GM12878 (cell line): ENCODE results near the gene RANBP1. TPM values are rescaled to one million over a fixed set of nuclear protein-coding genes. Genes with fewer than 3 reads are reported as not detected.

Experiments
- ATAC-seq: fragments of 200-7000 bp; cut with Tn5 transposase; 3 replicates; pipeline ENCODE4 v1.9.1; 2020; ENCODE audit warnings: mild to moderate bottlenecking, moderate library complexity
- BruUV-seq: library from RNA; stranded (reverse); fragments of 400-500 nt; replicated peaks from 2 replicates; lab custom pipeline; 2021; lab: Mats Ljungman, UMichigan
- CTCF ChIA-PET: fragments of 300-600 bp; sonication (Branson Sonifier 250); formaldehyde crosslinking; extraction: SDS; loops from one replicate; lab custom pipeline; 2021; ENCODE audit warnings: inconsistent platforms; lab: Yijun Ruan, JAX
- POLR2A ChIA-PET: fragments of 350-600 bp; formaldehyde crosslinking; extraction: SDS; loops from one replicate; lab custom pipeline; 2021; ENCODE audit warnings: inconsistent platforms; lab: Charles Lee
- RAD21 ChIA-PET: fragments of 300-600 bp; sonication (Branson Sonifier 250); formaldehyde crosslinking; loops from one replicate; lab custom pipeline; 2023; ENCODE audit warnings: antibody characterized with exemption; ENCODE audit not compliant: unreplicated experiment; lab: Charles Lee
- SMC1A ChIA-PET: fragments of 300-600 bp; sonication (Branson Sonifier 250); formaldehyde crosslinking; loops from one replicate; lab custom pipeline; 2023; ENCODE audit not compliant: unreplicated experiment, uncharacterized antibody; lab: Charles Lee
- DNase-seq: peaks from one replicate; pipeline ENCODE4 v3.0.0-alpha.2; 2011; ENCODE audit warnings: low read depth, low spot score
- FAIRE-seq: peaks from 3 replicates; lab custom pipeline; 2011; peaks lifted over from hg19 to GRCh38; lab: Jason Lieb, UNC
- H2AFZ ChIP-seq: 2 replicates; pipeline ENCODE4 v1.6.0; 2011; ENCODE audit warnings: low read depth, low read length, control low read depth; ENCODE audit not compliant: control insufficient read depth
- H3K27ac ChIP-seq: 2 replicates; pipeline ENCODE4 v1.5.1; 2011; ENCODE audit warnings: control low read depth; ENCODE audit not compliant: control insufficient read depth, insufficient read depth
- H3K27me3 ChIP-seq, 2 experiments: replicated peaks in 1 of 2; 2 replicates each; pipeline versions ENCODE4 v1.6.0 to v1.6.1; 2011; ENCODE audit warnings: low read length in 1 of 2; ENCODE audit not compliant: control insufficient read depth in 2 of 2, insufficient read depth in 2 of 2
- H3K36me3 ChIP-seq, 2 experiments: 2 replicates each; pipeline ENCODE4 v1.5.1; 2011; ENCODE audit warnings: low read length in 1 of 2; ENCODE audit not compliant: control insufficient read depth in 2 of 2, insufficient read depth in 2 of 2
- H3K4me1 ChIP-seq: 2 replicates; pipeline ENCODE4 v1.6.1; 2011; ENCODE audit warnings: mild to moderate bottlenecking, low read length, moderate library complexity, mixed read lengths; ENCODE audit not compliant: control insufficient read depth, insufficient read depth
- H3K4me2 ChIP-seq: 2 replicates; pipeline ENCODE4 v1.6.0; 2011; ENCODE audit warnings: control low read depth; ENCODE audit not compliant: control insufficient read depth, insufficient read depth
- H3K4me3 ChIP-seq: fragments of 200-600 bp; sonication (generic); 2 replicates; pipeline ENCODE4 v1.5.1; 2016
- H3K79me2 ChIP-seq: 2 replicates; pipeline ENCODE4 v1.6.0; 2011; ENCODE audit warnings: low read length; ENCODE audit not compliant: control insufficient read depth, insufficient read depth
- H3K9ac ChIP-seq: 2 replicates; pipeline ENCODE4 v1.8.0; 2011; ENCODE audit warnings: low read length, control low read depth, mixed read lengths; ENCODE audit not compliant: control insufficient read depth, insufficient read depth
- H3K9me3 ChIP-seq: replicated peaks from 3 replicates; pipeline ENCODE4 v1.5.1; 2011; ENCODE audit warnings: mild to moderate bottlenecking, low read length; ENCODE audit not compliant: control insufficient read depth, insufficient read depth
- H4K20me1 ChIP-seq: 2 replicates; pipeline ENCODE4 v1.6.0; 2011; ENCODE audit not compliant: control insufficient read depth, insufficient read depth
- CEBPB ChIP-seq, 2 experiments: fragments of 150-350 bp in 1 of 2; IDR thresholded peaks; 2 replicates each; pipeline ENCODE4 v1.6.1; 2012 to 2014; ENCODE audit warnings: low read depth in 2 of 2, low read length in 2 of 2, borderline replicate concordance in 1 of 2, inconsistent platforms in 1 of 2
- NR2C2 ChIP-seq: IDR thresholded peaks from 2 replicates; pipeline ENCODE4 v1.6.1; 2011; ENCODE audit warnings: borderline replicate concordance, low read depth; ENCODE audit not compliant: control insufficient read depth, insufficient read length
- WGBS: methylation state at CpG from one replicate; pipeline ENCODE4 v1.1.6; 2016; ENCODE audit warnings: low lambda C conversion rate; ENCODE audit not compliant: insufficient replicate concordance, insufficient coverage; ENCODE audit errors: missing lambda C conversion rate; 5-methylcytosine and 5-hydroxymethylcytosine counted together
- in situ Hi-C: fragments of 300-500 bp; cut with MboI; formaldehyde crosslinking; loops from 9 replicates; pipeline ENCODE4 v1.14.3; 2018; ENCODE audit warnings: mixed read lengths
- intact Hi-C: fragments of 100-400 bp; cut with micrococcal nuclease; formaldehyde crosslinking; loops from one replicate; pipeline ENCODE4 v1.14.2; 2022; ENCODE audit not compliant: unreplicated experiment
- polyA plus RNA-seq, 11 experiments: library from polyadenylated mRNA; depleted of rRNA in 4 of 11; unstranded in 6 of 11; stranded (reverse) in 5 of 11; fragments of >200 nt; fragmentation: Nextera tagmentation in 4 of 11; fragmentation: Illumina TruSeq in 1 of 11; extraction: Ambion mirVana in 4 of 11; extraction: Trizol in 1 of 11; gene quantifications; 1 replicate in 1 of 11; 2 replicates in 10 of 11; pipeline versions ENCODE4 v1.2.1 to v1.2.3, GENCODE V29; 2011 to 2016; ENCODE audit warnings: inconsistent platforms in 2 of 11, missing spikeins in 2 of 11, low read depth in 1 of 11
- total RNA-seq, 4 experiments: library from RNA; depleted of rRNA in 3 of 4; stranded (reverse); fragments of >200 nt in 3 of 4; fragmentation: Illumina TruSeq in 1 of 4; extraction: Trizol in 1 of 4; gene quantifications; 2 replicates each; pipeline versions ENCODE4 v1.2.1 to v1.2.3, GENCODE V29; 2013 to 2021
- TF ChIP-seq, protein P1 (sequence below): fragments of 450-650 bp; IDR thresholded peaks from 2 replicates; pipeline ENCODE4 v1.6.1; 2017; ENCODE audit warnings: mild to moderate bottlenecking
- TF ChIP-seq, protein P2 (sequence below): fragments of 150-350 bp; IDR thresholded peaks from 2 replicates; pipeline ENCODE4 v1.6.1; 2016; ENCODE audit warnings: low read depth, low read length
- TF ChIP-seq, protein P3 (sequence below): fragments of 450-650 bp; IDR thresholded peaks from 2 replicates; pipeline ENCODE4 v1.6.1; 2016; ENCODE audit warnings: mild to moderate bottlenecking
- TF ChIP-seq, protein P4 (sequence below): fragments of 450-650 bp; IDR thresholded peaks from 2 replicates; pipeline ENCODE4 v1.6.1; 2016; ENCODE audit warnings: mild to moderate bottlenecking

The RANBP1 gene
- total and polyA plus RNA-seq, 10 of the 15 experiments (the other 5 are each of a cell fraction or from before 2014, with no cell fraction given), result 55.3 to 808 (median 394) TPM

DNA sequence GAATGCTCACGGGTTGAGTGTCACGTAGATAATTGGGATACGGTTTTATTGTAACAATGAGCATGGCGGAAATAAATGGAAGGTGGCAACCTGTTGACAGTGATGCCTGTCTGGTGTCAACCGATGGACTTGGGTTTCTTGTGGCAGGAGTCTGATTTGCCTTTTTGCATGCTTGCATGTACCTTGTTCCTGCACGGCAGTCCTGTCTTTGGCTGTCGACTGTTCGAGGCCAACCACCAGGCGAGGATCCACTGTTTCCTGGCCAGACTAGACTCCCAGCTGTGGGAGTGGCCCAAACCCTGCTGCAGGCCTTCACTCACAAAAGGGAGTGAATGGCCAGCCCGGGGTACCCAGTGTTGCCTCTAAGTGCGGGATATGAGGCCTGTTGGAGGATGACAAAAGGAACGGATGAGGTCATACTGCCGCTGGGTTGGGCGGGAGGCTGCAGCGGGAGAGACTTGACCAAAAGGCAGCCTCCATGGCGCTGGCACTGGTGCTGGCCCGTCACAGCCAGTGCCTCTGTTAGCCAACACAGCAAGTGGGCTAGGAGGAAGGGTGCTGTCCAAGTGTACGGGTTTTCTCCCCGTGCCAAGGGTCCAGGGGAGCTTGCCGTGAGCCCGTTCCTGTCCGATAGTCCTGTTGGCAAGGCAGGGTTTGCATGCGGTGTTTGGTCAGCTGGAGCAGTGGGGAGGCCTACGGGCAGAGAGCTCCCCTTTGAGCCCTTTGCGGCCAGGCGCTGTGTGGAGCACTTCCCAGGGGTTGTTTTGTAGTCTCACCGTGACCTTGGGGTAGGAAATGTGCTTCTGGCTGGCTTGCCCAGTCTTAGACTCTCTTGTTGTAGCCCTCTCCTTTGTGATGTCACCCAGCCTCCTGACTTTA is 34.9 kb upstream of the RANBP1 start:
- no peaks in the 10 kb centered on the region for H4K20me1 ChIP-seq
- TF ChIP-seq NR2C2 (no peak), CEBPB (IDR thresholded peaks at IDR 0.05; ENCODE audit: borderline replicate concordance in 1 of 2, low read depth in 2 of 2, low read length in 2 of 2) (no peak)
- TF ChIP-seq, protein P1, sequence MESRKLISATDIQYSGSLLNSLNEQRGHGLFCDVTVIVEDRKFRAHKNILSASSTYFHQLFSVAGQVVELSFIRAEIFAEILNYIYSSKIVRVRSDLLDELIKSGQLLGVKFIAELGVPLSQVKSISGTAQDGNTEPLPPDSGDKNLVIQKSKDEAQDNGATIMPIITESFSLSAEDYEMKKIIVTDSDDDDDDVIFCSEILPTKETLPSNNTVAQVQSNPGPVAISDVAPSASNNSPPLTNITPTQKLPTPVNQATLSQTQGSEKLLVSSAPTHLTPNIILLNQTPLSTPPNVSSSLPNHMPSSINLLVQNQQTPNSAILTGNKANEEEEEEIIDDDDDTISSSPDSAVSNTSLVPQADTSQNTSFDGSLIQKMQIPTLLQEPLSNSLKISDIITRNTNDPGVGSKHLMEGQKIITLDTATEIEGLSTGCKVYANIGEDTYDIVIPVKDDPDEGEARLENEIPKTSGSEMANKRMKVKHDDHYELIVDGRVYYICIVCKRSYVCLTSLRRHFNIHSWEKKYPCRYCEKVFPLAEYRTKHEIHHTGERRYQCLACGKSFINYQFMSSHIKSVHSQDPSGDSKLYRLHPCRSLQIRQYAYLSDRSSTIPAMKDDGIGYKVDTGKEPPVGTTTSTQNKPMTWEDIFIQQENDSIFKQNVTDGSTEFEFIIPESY, result peak; percentile 63; the same call in 1 of the 2 replicates
- TF ChIP-seq, protein P2, sequence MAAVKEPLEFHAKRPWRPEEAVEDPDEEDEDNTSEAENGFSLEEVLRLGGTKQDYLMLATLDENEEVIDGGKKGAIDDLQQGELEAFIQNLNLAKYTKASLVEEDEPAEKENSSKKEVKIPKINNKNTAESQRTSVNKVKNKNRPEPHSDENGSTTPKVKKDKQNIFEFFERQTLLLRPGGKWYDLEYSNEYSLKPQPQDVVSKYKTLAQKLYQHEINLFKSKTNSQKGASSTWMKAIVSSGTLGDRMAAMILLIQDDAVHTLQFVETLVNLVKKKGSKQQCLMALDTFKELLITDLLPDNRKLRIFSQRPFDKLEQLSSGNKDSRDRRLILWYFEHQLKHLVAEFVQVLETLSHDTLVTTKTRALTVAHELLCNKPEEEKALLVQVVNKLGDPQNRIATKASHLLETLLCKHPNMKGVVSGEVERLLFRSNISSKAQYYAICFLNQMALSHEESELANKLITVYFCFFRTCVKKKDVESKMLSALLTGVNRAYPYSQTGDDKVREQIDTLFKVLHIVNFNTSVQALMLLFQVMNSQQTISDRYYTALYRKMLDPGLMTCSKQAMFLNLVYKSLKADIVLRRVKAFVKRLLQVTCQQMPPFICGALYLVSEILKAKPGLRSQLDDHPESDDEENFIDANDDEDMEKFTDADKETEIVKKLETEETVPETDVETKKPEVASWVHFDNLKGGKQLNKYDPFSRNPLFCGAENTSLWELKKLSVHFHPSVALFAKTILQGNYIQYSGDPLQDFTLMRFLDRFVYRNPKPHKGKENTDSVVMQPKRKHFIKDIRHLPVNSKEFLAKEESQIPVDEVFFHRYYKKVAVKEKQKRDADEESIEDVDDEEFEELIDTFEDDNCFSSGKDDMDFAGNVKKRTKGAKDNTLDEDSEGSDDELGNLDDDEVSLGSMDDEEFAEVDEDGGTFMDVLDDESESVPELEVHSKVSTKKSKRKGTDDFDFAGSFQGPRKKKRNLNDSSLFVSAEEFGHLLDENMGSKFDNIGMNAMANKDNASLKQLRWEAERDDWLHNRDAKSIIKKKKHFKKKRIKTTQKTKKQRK, result no peak
- TF ChIP-seq, protein P3, sequence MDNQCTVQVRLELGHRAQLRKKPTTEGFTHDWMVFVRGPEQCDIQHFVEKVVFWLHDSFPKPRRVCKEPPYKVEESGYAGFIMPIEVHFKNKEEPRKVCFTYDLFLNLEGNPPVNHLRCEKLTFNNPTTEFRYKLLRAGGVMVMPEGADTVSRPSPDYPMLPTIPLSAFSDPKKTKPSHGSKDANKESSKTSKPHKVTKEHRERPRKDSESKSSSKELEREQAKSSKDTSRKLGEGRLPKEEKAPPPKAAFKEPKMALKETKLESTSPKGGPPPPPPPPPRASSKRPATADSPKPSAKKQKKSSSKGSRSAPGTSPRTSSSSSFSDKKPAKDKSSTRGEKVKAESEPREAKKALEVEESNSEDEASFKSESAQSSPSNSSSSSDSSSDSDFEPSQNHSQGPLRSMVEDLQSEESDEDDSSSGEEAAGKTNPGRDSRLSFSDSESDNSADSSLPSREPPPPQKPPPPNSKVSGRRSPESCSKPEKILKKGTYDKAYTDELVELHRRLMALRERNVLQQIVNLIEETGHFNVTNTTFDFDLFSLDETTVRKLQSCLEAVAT, result peak; percentile 56; the same call in 1 of the 2 replicates
- TF ChIP-seq, protein P4, sequence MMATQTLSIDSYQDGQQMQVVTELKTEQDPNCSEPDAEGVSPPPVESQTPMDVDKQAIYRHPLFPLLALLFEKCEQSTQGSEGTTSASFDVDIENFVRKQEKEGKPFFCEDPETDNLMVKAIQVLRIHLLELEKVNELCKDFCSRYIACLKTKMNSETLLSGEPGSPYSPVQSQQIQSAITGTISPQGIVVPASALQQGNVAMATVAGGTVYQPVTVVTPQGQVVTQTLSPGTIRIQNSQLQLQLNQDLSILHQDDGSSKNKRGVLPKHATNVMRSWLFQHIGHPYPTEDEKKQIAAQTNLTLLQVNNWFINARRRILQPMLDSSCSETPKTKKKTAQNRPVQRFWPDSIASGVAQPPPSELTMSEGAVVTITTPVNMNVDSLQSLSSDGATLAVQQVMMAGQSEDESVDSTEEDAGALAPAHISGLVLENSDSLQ, result peak; percentile 8; the same call in 1 of the 2 replicates
- H3K4me2 ChIP-seq, result peak overlapping the region; percentile 97
- ChIA-PET CTCF (interaction anchor here (1.2 kb wide), 1 partner anchor 40 kb away, joined by 3 read pairs; no protein-coding TSS in a partner anchor), SMC1A (no interaction called here), POLR2A (interaction anchor here (0.7 kb wide), 1 partner anchor 11 kb away, joined by 3 read pairs; no protein-coding TSS in a partner anchor), RAD21 (no interaction called here)
- no peak for DNase-seq
- intact Hi-C loops, result no loop called here
- no peaks in the 10 kb centered on the region for H3K27me3 ChIP-seq
- peak overlapping the region; percentile 53 for H2AFZ ChIP-seq
- peak overlapping the region; percentile 62 for H3K9ac ChIP-seq
- H3K9me3 ChIP-seq, result no peaks in the 10 kb centered on the region
- H3K4me3 ChIP-seq, result peak overlapping the region; percentile 93
- WGBS, result 50% methylated on average over 27 of the region's 27 CpGs
- ATAC-seq, result peak; percentile 7; the same call in 2 of the 3 replicates
- H3K27ac ChIP-seq, result peak overlapping the region; percentile 71
- BruUV-seq, result TSS peak; percentile 58
- peaks cover 57% of the 10 kb centered on the region for H3K79me2 ChIP-seq
- H3K4me1 ChIP-seq, result peaks cover 8% of the 10 kb centered on the region
- in situ Hi-C loops, result no loop called here
- FAIRE-seq, result no peak
- no peaks in the 10 kb centered on the region for H3K36me3 ChIP-seq
